ELF-1 (cell line): Measurements from ENCODE around the gene TEAD3.

Experiments used
- DNase-seq: peaks from one replicate; pipeline ENCODE4 v3.0.0-alpha.2; 2016; ENCODE audit warnings: low read depth, low spot score

Gene TEAD3

GRCh38 chr6:35492258-35492973 lies 4.5 kb downstream of the TEAD3 start:
- peak; percentile 54 for DNase-seq

- DNase-seq = peak; percentile 88
These were observed 5.2 kb downstream of the TEAD3 start for GRCh38 chr6:35491558-35492257.

- no peak for DNase-seq
These were observed 5.9 kb downstream of the TEAD3 start for GRCh38 chr6:35490821-35491557.

- DNase-seq = peak; percentile 76
These were observed 6.7 kb downstream of the TEAD3 start for GRCh38 chr6:35489995-35490791.

- DNase-seq = no peak
These were observed 7.8 kb downstream of the TEAD3 start for GRCh38 chr6:35489066-35489465.

GRCh38 chr6:35488517-35488862 lies 8.4 kb downstream of the TEAD3 start:
- no peak for DNase-seq

GRCh38 chr6:35487658-35488516 lies 9.0 kb downstream of the TEAD3 start:
- DNase-seq = peak; percentile 64

GRCh38 chr6:35486005-35486925 lies 10.6 kb downstream of the TEAD3 start:
- peak; percentile 96 for DNase-seq

GRCh38 chr6:35485402-35485877 lies 11.4 kb downstream of the TEAD3 start:
- DNase-seq = peak; percentile 88

- peak; percentile 40 for DNase-seq
These were observed 11.9 kb downstream of the TEAD3 start for GRCh38 chr6:35484921-35485392.

- no peak for DNase-seq
These were observed 12.8 kb downstream of the TEAD3 start for GRCh38 chr6:35483893-35484645.

- DNase-seq = no peak
These were observed 13.4 kb downstream of the TEAD3 start for GRCh38 chr6:35483490-35483889.

GRCh38 chr6:35483062-35483461 lies 13.8 kb downstream of the TEAD3 start:
- no peak for DNase-seq

GRCh38 chr6:35481226-35481625 lies 15.7 kb downstream of the TEAD3 start:
- no peak for DNase-seq

- no peak for DNase-seq
These were observed 16.7 kb downstream of the TEAD3 start for GRCh38 chr6:35480176-35480575.

GRCh38 chr6:35478259-35478658 lies 18.6 kb downstream of the TEAD3 start:
- no peak for DNase-seq

GRCh38 chr6:35477551-35478179 lies 19.2 kb downstream of the TEAD3 start:
- DNase-seq = no peak

GRCh38 chr6:35477028-35477427 lies 19.9 kb downstream of the TEAD3 start:
- no peak for DNase-seq
